Dendritic cell treated with granulocyte-macrophage colony-stimulating factor and Interleukin-4, amounts not matched to agents 40 ng/mL and 50 ng/mL, for 4 days (primary cell): ENCODE data around the gene SLC19A1.

Source experiments
- H3K27ac Mint-ChIP-seq: one replicate; pipeline ENCODE4 v1.8.0; 2022; ENCODE audit warnings: mild to moderate bottlenecking, mixed read lengths
- H3K27me3 Mint-ChIP-seq: one replicate; pipeline ENCODE4 v1.8.0; 2022; ENCODE audit warnings: mild to moderate bottlenecking, mixed read lengths
- H3K36me3 Mint-ChIP-seq: one replicate; pipeline ENCODE4 v1.8.0; 2022; ENCODE audit warnings: low read depth, mixed read lengths
- H3K4me1 Mint-ChIP-seq: one replicate; pipeline ENCODE4 v1.8.0; 2022; ENCODE audit warnings: low read depth, mixed read lengths
- H3K4me3 Mint-ChIP-seq: one replicate; pipeline ENCODE4 v1.8.0; 2022; ENCODE audit warnings: mild to moderate bottlenecking, moderate library complexity, mixed read lengths
- H3K9me3 Mint-ChIP-seq: one replicate; pipeline ENCODE4 v1.8.0; 2022; ENCODE audit warnings: mixed read lengths
- intact Hi-C: fragments of 100-400 bp; cut with micrococcal nuclease; formaldehyde crosslinking; loops from one replicate; pipeline ENCODE4 v1.15.0; 2022

Gene SLC19A1

DNA sequence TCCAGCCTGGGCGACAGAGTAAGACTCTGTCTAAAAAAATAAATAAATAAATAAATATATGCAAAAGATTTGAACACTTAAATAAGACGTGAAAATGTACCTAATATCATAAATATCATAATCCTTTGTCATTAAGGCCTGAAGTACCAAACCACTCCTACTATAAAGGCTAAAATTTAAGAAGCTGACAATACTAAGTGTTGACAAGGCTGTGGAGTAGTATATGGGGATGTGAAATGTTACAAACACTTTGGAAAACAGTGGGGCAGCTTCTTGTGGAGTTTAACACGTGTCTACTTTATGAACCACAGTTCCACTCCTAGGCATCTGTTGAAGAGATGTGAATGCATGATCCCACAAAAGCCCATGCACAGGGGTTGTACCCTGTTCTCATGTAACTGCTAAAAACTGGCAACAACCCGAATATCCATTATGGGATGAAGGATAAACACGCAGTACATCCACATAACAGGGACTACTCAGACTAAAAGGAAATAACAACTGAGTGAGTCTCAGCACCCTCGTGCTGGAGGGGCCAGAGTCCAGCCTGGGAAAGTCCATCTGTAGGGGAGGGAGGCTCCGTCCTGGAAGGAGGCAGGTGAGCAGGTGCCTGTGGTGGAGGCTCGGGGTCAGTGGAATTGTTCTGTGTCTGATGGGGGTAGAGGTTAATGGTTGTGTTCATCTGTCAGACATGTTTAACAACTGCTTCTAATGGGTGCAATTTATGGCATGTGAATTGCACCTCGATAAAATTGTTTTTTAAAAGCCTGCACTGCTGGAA is 6.7 kb upstream of the SLC19A1 start:
- peak overlapping the region; percentile 99 for H3K27ac Mint-ChIP-seq
- intact Hi-C loops = no loop called here
- H3K36me3 Mint-ChIP-seq = no peaks in the 10 kb centered on the region
- H3K4me1 Mint-ChIP-seq = peaks cover 77% of the 10 kb centered on the region
- H3K4me3 Mint-ChIP-seq = no peak overlapping the region
- peaks cover 4% of the 10 kb centered on the region for H3K27me3 Mint-ChIP-seq
- H3K9me3 Mint-ChIP-seq = no peaks in the 10 kb centered on the region

DNA sequence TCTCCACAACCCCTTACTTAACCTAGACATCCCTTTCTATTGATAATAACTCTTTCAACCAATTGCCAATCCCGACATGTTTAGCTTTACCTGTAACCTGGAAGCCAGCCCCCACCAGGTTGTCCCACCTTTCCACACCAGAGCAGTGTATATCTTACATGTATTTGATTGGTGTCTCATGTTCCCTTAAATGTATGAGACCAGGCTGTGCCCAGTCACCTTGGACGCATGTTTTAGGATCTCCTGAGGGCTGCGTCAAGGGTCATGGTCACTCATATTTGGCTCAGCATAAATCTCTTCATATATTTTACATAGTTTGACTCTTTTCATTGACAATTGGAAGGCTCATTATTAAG is 5.3 kb upstream of the SLC19A1 start:
- Mint-ChIP-seq H3K27me3 (peaks cover 4% of the 10 kb centered on the region), H3K4me1 (peaks cover 81% of the 10 kb centered on the region), H3K36me3 (no peaks in the 10 kb centered on the region), H3K4me3 (no peak overlapping the region), H3K27ac (peak overlapping the region; percentile 7), H3K9me3 (no peaks in the 10 kb centered on the region)
- intact Hi-C loops = no loop called here

DNA sequence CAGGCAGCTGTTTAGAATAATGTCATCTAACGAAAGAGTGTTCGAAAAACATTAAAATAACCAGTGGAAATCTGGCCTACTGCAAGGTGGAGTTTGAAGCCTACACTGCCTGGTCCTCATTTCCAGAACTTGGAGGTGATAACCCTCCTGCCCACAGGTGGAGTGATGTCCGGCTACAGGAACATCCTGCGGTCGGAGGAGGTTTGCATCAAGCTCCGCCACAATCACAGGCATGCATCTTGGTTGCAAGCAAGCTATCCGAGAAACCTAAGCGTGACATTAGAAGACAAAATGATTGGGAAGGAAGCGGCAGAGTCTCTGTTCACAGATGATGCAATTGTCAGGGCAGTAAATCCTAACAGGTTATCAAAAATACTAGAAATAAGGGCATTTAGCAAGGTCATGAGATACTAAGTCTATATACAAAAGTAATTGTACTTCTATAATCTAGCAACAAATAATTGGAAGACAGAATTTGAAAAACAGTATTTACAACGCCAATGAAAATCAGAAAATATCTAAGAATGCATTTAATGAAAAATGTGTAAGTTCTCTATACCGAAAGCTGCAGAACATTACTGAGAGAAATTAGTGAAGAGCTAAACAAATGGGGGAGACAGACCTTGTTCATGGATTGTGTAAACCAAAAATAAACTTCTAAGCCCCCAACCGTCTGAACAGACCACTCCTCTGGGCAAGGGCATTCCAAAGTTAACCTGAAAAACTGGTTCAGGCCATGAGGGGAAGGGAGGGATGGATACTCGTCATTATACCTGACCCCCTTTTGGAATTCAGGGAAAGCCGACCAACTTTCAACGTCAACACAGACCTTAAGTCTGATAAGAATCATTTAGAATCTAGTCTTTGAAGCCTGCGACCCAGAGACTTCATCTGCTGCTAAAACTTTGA is 4.7 kb upstream of the SLC19A1 start:
- peak overlapping the region; percentile 7 for H3K27ac Mint-ChIP-seq

DNA sequence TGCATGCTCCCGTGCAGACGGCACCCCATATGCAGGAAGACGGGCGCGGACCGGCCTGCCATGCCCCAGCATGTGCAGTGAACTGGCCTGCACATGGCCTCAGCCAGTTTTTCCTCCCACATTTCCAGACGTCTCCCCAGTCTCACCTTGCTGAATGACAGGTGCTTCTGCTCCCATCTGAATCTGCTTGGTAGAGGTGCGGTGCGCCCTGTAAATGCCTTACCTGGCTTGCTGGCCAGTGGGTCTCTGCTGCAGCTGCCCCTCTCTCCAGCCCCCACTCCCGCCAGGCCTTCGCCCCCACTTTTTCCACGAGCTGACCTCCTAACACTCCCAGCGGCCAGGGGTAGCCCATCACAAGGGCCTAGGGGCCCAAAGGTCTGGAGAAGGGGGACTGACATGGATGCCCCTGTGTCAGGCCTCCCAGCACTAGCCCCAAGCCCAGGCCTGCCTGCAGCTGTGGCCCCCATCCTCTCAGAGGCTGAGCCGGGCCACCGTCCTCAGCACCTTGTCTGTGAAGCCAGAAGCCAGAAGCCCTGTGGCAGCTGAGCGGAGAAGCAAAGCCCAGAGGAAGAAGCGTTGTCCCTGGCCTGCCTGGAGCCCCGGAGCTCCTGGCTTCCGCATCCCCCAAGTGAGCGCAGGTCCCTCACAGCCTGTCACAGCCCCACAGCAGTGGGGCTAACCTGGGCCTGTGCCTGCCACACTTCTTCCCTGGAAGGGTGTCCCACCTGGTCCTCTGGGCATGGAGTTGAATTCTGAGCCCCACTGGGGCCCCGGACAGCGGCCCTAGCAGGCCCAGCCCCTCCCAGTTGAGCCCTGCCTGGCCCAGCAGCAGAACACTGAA is 3.7 kb upstream of the SLC19A1 start:
- peak overlapping the region; percentile 19 for H3K27ac Mint-ChIP-seq
- peaks cover 4% of the 10 kb centered on the region for H3K27me3 Mint-ChIP-seq
- no peaks in the 10 kb centered on the region for H3K36me3 Mint-ChIP-seq
- H3K9me3 Mint-ChIP-seq = no peaks in the 10 kb centered on the region
- H3K4me3 Mint-ChIP-seq = no peak overlapping the region
- peaks cover 72% of the 10 kb centered on the region for H3K4me1 Mint-ChIP-seq
- intact Hi-C loops = no loop called here

More for the DNA sequence above, 4.7 kb upstream of the SLC19A1 start:
- peaks cover 4% of the 10 kb centered on the region for H3K27me3 Mint-ChIP-seq
- no peak overlapping the region for H3K4me3 Mint-ChIP-seq
- no peaks in the 10 kb centered on the region for H3K36me3 Mint-ChIP-seq
- no peaks in the 10 kb centered on the region for H3K9me3 Mint-ChIP-seq
- intact Hi-C loops = no loop called here
- peaks cover 74% of the 10 kb centered on the region for H3K4me1 Mint-ChIP-seq

DNA sequence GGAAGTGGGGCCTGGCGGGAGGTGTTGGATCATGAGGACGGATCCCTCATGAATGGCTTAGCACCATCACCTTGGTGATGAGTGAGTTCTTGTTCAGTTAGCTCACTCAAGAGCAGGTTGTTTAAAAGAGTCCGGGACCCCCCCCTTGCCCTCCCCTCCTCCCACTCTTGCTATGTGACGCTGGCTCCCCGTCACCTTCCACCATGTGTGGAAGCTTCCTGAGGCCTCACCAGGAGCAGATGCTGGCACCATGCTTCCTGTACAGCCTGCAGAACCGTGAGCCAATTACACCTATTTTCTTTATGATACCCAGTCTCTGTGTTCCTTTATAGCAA is 3.0 kb upstream of the SLC19A1 start:
- H3K27me3 Mint-ChIP-seq = peaks cover 4% of the 10 kb centered on the region
- no peak overlapping the region for H3K4me3 Mint-ChIP-seq

DNA sequence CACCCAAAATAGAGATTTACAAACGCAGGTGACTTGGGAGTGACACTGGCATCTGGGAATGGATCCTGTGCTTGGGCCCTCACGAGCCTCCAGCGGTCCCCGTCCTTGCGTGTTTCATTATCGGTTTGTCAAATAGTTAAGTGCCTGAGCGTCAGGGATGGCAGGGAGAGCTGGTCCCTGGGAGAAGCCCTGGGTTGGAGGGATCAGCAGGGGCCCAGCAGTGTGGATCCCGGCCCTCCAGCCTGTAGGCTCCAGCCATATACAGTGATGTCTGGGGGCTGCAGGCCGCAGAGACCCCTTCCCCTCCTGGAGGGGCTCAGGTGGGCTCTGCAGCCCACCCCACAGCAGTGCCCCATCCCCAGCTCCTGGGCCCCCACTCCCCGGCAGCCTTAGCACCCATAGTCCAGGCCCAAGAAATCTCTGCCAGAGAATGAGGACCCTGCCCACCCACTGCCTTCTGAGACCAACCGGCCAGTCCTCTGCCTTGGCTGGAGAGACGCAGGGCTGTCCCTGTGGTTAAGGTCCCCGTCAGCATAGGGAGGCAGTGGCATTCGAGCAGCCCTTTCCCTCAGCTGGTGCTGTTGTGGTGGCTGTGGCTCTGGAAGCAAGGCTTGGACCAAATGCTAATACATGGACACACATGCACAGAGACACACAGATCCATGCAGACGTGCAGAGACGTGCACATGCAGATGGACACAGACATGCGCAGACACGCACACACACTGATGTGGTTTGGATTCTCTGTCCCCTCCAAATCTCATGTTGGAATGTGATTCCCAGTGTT is 2.4 kb upstream of the SLC19A1 start:
- intact Hi-C loops = no loop called here

More for the DNA sequence above, 3.0 kb upstream of the SLC19A1 start:
- H3K27ac Mint-ChIP-seq = no peak overlapping the region
- H3K4me1 Mint-ChIP-seq = peaks cover 72% of the 10 kb centered on the region
- intact Hi-C loops = no loop called here
- no peaks in the 10 kb centered on the region for H3K9me3 Mint-ChIP-seq
- no peaks in the 10 kb centered on the region for H3K36me3 Mint-ChIP-seq

DNA sequence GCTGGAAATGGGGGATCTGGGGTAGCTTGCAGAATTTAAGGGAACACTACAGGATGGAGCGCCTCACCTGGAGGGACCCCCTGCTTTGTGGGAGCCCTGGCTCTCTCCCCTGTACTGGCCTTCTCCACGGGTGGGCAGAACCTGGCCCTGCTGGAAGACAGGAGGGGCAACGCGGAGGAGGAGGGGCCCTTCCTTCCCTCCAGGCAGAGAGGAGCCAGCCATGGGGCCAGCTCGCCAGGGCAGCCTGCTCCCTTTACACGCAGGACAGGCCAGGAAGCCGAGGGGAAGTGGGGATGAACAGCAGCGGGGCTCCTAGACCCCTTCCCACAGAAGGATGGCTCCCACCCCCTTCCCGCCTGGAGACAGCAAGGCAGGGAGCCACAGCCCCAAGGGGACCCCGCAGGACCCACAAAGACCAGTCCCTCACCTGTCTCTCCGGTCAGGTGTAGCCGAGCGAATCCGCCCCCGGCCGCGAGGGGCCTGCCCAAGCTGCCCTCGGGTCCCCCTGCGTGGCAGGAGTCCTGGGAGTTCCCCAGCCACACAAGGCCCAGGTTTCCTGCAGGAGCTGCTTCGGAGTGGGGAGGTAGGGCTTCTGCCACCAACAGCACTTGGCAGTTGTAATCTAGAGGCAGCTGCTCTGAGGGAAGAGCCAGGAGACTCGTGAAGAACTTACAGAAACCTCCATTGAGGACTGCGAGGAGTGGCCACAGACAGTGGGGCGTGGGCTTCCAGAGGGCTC is 1.6 kb upstream of the SLC19A1 start:
- Mint-ChIP-seq H3K36me3 (peaks cover 9% of the 10 kb centered on the region), H3K27me3 (peaks cover 4% of the 10 kb centered on the region), H3K4me3 (peak overlapping the region; percentile 32), H3K27ac (peak overlapping the region; percentile 82), H3K4me1 (peaks cover 74% of the 10 kb centered on the region), H3K9me3 (no peaks in the 10 kb centered on the region)
- intact Hi-C loops = no loop called here

More for the DNA sequence above, 2.4 kb upstream of the SLC19A1 start:
- Mint-ChIP-seq H3K4me1 (peaks cover 72% of the 10 kb centered on the region), H3K27ac (no peak overlapping the region), H3K9me3 (no peaks in the 10 kb centered on the region), H3K36me3 (peaks cover 1% of the 10 kb centered on the region), H3K27me3 (peaks cover 4% of the 10 kb centered on the region), H3K4me3 (no peak overlapping the region)

DNA sequence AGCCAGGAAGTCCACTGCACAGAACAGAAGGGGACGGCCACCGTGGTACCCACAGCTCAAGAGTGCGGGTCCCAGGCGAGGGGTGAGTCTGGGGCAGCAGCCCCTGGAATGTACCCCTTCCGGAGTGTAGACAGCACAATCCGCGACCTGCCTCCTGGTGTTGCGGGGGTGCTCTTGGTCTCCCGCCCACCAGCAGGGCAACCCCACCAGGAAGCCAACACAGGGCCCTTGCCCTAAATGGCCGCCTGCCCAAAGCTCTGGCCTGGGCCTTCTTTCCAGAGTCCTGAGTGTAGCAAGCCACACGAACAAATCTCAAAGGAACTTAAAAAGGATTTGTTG is 1.1 kb upstream of the SLC19A1 start:
- no peaks in the 10 kb centered on the region for H3K9me3 Mint-ChIP-seq
- peak overlapping the region; percentile 82 for H3K27ac Mint-ChIP-seq
- H3K4me1 Mint-ChIP-seq = peaks cover 78% of the 10 kb centered on the region
- H3K27me3 Mint-ChIP-seq = peaks cover 4% of the 10 kb centered on the region
- intact Hi-C loops = no loop called here
- peak overlapping the region; percentile 66 for H3K4me3 Mint-ChIP-seq
- peaks cover 14% of the 10 kb centered on the region for H3K36me3 Mint-ChIP-seq

DNA sequence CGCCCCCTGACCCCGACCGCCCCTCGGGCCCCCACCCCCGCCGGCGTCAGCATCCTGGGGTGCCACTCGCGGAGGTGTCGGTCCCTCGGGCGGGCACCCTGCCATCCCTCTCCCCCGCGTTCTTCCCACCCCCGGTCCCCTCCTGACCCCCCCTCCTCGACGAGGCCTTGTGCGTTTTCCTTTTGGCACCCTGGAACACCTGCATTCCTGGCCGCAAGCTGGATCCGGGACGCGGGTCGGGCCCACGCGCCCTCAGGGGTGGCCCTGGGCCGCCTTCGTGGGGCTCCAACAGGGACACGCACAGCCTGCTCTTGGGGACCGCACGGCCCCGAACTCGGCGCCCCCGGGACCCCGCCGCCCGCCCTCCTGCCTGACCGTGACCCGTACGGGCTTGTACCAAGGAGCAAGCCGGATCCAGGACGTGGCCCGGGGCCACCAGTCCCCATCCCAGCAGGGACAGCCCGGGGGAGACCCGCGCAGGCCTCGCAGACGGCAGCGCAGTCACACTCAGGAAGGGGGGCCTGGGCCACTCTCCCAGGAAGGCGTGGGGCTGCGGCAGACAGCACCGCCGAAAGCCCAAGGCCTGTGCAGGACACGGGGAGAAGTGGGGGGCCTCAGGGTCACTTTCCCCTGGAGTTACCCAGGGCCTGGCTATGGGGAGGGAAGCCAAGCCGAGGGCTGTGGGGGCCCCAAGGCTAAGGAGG is 579 bp upstream of the SLC19A1 start:
- H3K9me3 Mint-ChIP-seq = no peaks in the 10 kb centered on the region
- peak overlapping the region; percentile 66 for H3K4me3 Mint-ChIP-seq
- peak overlapping the region; percentile 82 for H3K27ac Mint-ChIP-seq
- H3K4me1 Mint-ChIP-seq = peaks cover 80% of the 10 kb centered on the region
- H3K36me3 Mint-ChIP-seq = peaks cover 18% of the 10 kb centered on the region
- H3K27me3 Mint-ChIP-seq = peaks cover 4% of the 10 kb centered on the region
- intact Hi-C loops = no loop called here

DNA sequence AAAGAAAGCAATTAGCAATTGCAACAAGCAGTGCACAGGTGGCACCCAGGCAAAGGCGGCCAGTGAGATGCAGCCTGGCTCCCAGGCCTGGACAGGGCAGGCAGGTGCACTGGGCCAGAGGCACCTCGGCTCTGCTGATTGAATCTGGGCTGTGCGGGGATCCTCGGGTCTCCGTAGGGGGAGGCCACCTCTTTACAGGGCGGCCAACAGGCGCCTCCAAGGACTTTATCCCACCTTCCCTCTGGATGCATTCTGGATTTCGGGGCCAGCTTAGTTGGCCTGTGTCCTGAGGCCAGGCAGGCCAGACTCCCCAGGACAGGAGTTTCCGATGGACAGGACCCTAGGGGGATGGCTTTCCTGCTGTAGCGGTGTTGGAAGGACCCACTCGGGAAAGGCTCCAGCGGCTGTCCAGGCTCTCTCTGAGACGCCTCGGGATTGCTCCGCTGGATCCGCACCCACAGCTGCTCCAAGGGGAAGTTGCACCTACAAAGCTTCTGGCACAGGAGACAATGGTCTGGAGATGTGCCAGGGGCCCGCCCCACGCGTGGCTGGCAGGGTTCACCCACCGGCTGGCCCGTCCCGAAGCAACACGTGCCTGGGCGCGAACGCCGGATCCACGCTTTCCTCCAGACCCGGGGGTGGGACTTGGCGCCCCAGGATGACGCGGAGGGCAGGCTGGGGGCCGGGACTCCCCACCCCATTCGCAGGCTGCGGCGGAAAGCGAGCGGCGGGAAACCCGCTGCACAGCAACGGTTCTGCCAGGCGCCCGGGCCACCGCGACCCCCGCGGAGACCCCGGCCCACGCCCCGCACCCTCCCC is 810 bp downstream of the SLC19A1 start:
- H3K4me3 Mint-ChIP-seq = peak overlapping the region; percentile 74
- H3K27me3 Mint-ChIP-seq = peaks cover 4% of the 10 kb centered on the region
- no peaks in the 10 kb centered on the region for H3K9me3 Mint-ChIP-seq
- H3K36me3 Mint-ChIP-seq = peaks cover 29% of the 10 kb centered on the region
- intact Hi-C loops = loop anchor here (1.0 kb wide), 1 partner anchor 10 kb away; no protein-coding TSS in a partner anchor
- peaks cover 79% of the 10 kb centered on the region for H3K4me1 Mint-ChIP-seq
- H3K27ac Mint-ChIP-seq = peak overlapping the region; percentile 82

DNA sequence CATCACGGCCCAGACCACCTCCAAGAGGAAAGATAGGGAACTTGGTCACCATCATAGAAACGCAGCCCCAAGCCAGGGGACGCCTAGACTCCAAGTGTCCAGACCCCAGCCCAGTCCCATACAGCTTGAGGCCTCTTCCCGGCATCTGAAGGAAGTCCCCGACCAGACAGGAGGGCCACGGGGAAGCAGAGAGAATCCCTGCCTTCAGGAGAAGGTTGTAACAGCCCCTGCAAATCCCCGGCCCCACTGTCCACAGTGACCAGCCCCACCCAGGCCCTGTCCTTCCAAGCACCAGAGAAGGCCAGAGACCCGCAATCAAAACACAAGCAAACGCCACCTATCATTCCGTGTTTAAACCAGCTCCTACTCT is 1.7 kb downstream of the SLC19A1 start:
- H3K27me3 Mint-ChIP-seq = peaks cover 3% of the 10 kb centered on the region
- intact Hi-C loops = no loop called here
- no peaks in the 10 kb centered on the region for H3K9me3 Mint-ChIP-seq
- H3K36me3 Mint-ChIP-seq = peaks cover 35% of the 10 kb centered on the region
- H3K4me3 Mint-ChIP-seq = no peak overlapping the region
- H3K27ac Mint-ChIP-seq = peak overlapping the region; percentile 82
- H3K4me1 Mint-ChIP-seq = peaks cover 80% of the 10 kb centered on the region
